ENCODE data around the gene FRK. TPM values are rescaled to one million over a fixed set of nuclear protein-coding genes. Genes with fewer than 3 reads are reported as not detected.
A peak's percentile ranks its signal among the peaks of the same experiment; 100 is the strongest.

FRK gene
- polyA plus RNA-seq, 2 of the 4 experiments (the other 2 are of a cell fraction) = 2.2 to 8.9 TPM

DNA sequence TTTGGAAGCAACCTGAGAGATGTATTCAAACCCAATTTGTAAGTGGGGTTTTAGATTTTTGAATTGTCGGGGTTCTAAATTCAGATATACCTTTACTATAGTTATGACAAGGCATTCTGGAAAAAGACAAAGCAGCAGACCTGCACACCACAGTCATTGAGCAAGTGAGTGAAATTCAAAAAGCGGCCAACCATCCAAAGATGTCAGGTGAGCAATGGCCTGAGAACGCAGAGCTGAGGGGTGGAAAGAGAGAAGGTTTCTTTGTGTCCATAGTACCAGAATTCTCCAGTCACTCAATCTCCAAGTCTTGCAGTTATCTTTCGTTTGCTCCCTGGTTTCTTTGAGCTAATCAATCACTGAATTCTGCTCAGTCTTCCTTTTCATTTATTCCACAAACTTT lies 1.8 kb upstream of the FRK start:
- Histone ChIP-seq H3K4me1 (peaks cover 9% of the 10 kb centered on the region), H3K4me3 (no peak overlapping the region), H3K27ac (no peak overlapping the region), H3K4me2 (no peak overlapping the region), H3K9me3 (no peaks in the 10 kb centered on the region)
- DNase-seq (ENCODE audit: low read depth in 1 of 2, low spot score in 1 of 2) (no peak), FAIRE-seq (no peak), ATAC-seq (no peak)
- TF ChIP-seq NPAS2 (CRISPR knock-in tag; IDR thresholded peaks at IDR 0.05; ENCODE audit: borderline replicate concordance) (no peak), NFE2L2 (conservative IDR thresholded peaks at IDR 0.05; ENCODE audit: low read length) (no peak), HEYL (CRISPR knock-in tag; IDR thresholded peaks at IDR 0.05) (no peak), CEBPB (IDR thresholded peaks at IDR 0.05) (no peak), RARB (CRISPR knock-in tag; IDR thresholded peaks at IDR 0.05) (no peak), ZNF302 (CRISPR knock-in tag; IDR thresholded peaks at IDR 0.05) (no peak), HES2 (IDR thresholded peaks at IDR 0.05) (no peak), TP53 (CRISPR knock-in tag; IDR thresholded peaks at IDR 0.05) (no peak), HOXA7 (CRISPR knock-in tag; IDR thresholded peaks at IDR 0.05) (no peak), CBX2 (IDR thresholded peaks at IDR 0.05; ENCODE audit: borderline replicate concordance, low read depth) (no peak), EHF (CRISPR knock-in tag; IDR thresholded peaks at IDR 0.05) (no peak), JUNB (IDR thresholded peaks at IDR 0.05) (no peak), CBX8 (IDR thresholded peaks at IDR 0.05) (no peak), MAZ (IDR thresholded peaks at IDR 0.05; ENCODE audit: borderline replicate concordance, low read depth, low read length) (no peak)
- TF ChIP-seq, protein P1, sequence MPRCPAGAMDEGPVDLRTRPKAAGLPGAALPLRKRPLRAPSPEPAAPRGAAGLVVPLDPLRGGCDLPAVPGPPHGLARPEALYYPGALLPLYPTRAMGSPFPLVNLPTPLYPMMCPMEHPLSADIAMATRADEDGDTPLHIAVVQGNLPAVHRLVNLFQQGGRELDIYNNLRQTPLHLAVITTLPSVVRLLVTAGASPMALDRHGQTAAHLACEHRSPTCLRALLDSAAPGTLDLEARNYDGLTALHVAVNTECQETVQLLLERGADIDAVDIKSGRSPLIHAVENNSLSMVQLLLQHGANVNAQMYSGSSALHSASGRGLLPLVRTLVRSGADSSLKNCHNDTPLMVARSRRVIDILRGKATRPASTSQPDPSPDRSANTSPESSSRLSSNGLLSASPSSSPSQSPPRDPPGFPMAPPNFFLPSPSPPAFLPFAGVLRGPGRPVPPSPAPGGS (IDR thresholded peaks at IDR 0.05) = no peak
- TF ChIP-seq, protein P2, sequence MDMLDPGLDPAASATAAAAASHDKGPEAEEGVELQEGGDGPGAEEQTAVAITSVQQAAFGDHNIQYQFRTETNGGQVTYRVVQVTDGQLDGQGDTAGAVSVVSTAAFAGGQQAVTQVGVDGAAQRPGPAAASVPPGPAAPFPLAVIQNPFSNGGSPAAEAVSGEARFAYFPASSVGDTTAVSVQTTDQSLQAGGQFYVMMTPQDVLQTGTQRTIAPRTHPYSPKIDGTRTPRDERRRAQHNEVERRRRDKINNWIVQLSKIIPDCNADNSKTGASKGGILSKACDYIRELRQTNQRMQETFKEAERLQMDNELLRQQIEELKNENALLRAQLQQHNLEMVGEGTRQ (IDR thresholded peaks at IDR 0.05) = no peak
- 88% methylated on average over 4 of the region's 4 CpGs for WGBS (ENCODE audit: missing lambda C conversion rate)
- POLR2A ChIA-PET = no interaction called here
- CTCF ChIA-PET = interaction anchor here (0.7 to 3.4 kb wide), 6 partner anchors 11 to 51 kb away, joined by 3 to 20 read pairs (median 4); no protein-coding TSS in a partner anchor

GRCh38 chr6:116059713-116060571 lies 749 bp downstream of the FRK start:
- Histone ChIP-seq H3K4me3 (peak overlapping the region; percentile 72), H3K27ac (peak overlapping the region; percentile 84 to 92), H3K4me1 (peaks cover 21% of the 10 kb centered on the region), H3K9me3 (no peaks in the 10 kb centered on the region), H3K4me2 (peak overlapping the region; percentile 82)
- TF ChIP-seq EP300 (IDR thresholded peaks at IDR 0.05) = no peak
- TF ChIP-seq CBX8 (IDR thresholded peaks at IDR 0.05) = no peak
- TF ChIP-seq JUNB (IDR thresholded peaks at IDR 0.05) = no peak
- no peak for TF ChIP-seq HDAC2 (IDR thresholded peaks at IDR 0.05)
- no peak for TF ChIP-seq ESRRA (IDR thresholded peaks at IDR 0.05; ENCODE audit: borderline replicate concordance, low read length)
- TF ChIP-seq BHLHE40 (IDR thresholded peaks at IDR 0.05; ENCODE audit: low read depth, low read length) = no peak
- TF ChIP-seq, protein P3, sequence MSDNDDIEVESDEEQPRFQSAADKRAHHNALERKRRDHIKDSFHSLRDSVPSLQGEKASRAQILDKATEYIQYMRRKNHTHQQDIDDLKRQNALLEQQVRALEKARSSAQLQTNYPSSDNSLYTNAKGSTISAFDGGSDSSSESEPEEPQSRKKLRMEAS (IDR thresholded peaks at IDR 0.05) = no peak
- TF ChIP-seq, protein P4, sequence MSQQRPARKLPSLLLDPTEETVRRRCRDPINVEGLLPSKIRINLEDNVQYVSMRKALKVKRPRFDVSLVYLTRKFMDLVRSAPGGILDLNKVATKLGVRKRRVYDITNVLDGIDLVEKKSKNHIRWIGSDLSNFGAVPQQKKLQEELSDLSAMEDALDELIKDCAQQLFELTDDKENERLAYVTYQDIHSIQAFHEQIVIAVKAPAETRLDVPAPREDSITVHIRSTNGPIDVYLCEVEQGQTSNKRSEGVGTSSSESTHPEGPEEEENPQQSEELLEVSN (IDR thresholded peaks at IDR 0.05; ENCODE audit: borderline replicate concordance, low read depth) = no peak
- TF ChIP-seq, protein P2 (IDR thresholded peaks at IDR 0.05) = no peak
- no peak for TF ChIP-seq RCOR1 (IDR thresholded peaks at IDR 0.05; ENCODE audit: low read depth, low read length)
- 2% methylated on average over 13 of the region's 13 CpGs for WGBS (ENCODE audit: missing lambda C conversion rate)
- ATAC-seq (peak; percentile 53 to 62), DNase-seq (ENCODE audit: low read depth in 1 of 2, low spot score in 1 of 2) (no peak), FAIRE-seq (no peak)
- ChIA-PET POLR2A (interaction anchor here (0.8 to 1.3 kb wide), 7 partner anchors 14 to 48 kb away, joined by 3 to 17 read pairs (median 4); partner anchors contain the start of gene NT5DC1), CTCF (interaction anchor here (0.8 to 2.4 kb wide), 18 partner anchors 8 to 59 kb away, joined by 3 to 9 read pairs (median 4); no protein-coding TSS in a partner anchor)
